OCI-LY1 (cell line): ENCODE measurements around the gene EVA1A.

ENCODE experiments used
- H2AFZ ChIP-seq: fragments of 200-600 bp; sonication (generic), shearing (Covaris generic); 2 replicates; pipeline ENCODE4 v1.6.0; 2014; ENCODE audit warnings: antibody characterized with exemption, mild to moderate bottlenecking, low read length
- H3F3A ChIP-seq: fragments of 200-600 bp; sonication (generic), shearing (Covaris generic); 2 replicates; pipeline ENCODE4 v1.6.0; 2014; ENCODE audit warnings: mild to moderate bottlenecking, antibody characterized with exemption, low read length, moderate library complexity; ENCODE audit not compliant: insufficient read depth
- H3K27ac ChIP-seq: fragments of 200-600 bp; sonication (generic); 2 replicates; pipeline ENCODE4 v1.5.1; 2014; ENCODE audit warnings: low read length, mixed run types, mild to moderate bottlenecking, low read depth; ENCODE audit not compliant: poor library complexity, severe bottlenecking
- H3K27me3 ChIP-seq: fragments of 200-600 bp; sonication (generic); 2 replicates; pipeline ENCODE4 v1.6.0; 2014; ENCODE audit warnings: antibody characterized with exemption, mild to moderate bottlenecking, low read length, moderate library complexity; ENCODE audit not compliant: insufficient read depth
- H3K36me3 ChIP-seq: fragments of 200-600 bp; sonication (generic); 2 replicates; pipeline ENCODE4 v1.6.1; 2014; ENCODE audit warnings: mild to moderate bottlenecking, antibody characterized with exemption, low read length, moderate library complexity, mixed read lengths; ENCODE audit not compliant: insufficient read depth
- H3K4me1 ChIP-seq: fragments of 200-600 bp; sonication (generic); 2 replicates; pipeline ENCODE4 v1.5.1; 2014; ENCODE audit warnings: mild to moderate bottlenecking, low read length, moderate library complexity; ENCODE audit not compliant: insufficient read depth, severe bottlenecking
- H3K4me2 ChIP-seq: fragments of 200-600 bp; sonication (generic), shearing (Covaris generic); 2 replicates; pipeline ENCODE4 v1.6.1; 2014; ENCODE audit warnings: low read length
- H3K4me3 ChIP-seq: fragments of 200-600 bp; sonication (generic); 2 replicates; pipeline ENCODE4 v1.5.1; 2014; ENCODE audit warnings: low read length, low read depth, mild to moderate bottlenecking, mixed read lengths; ENCODE audit not compliant: poor library complexity, severe bottlenecking
- H3K79me2 ChIP-seq: fragments of 200-600 bp; shearing (Covaris generic); 2 replicates; pipeline ENCODE4 v1.6.1; 2016; ENCODE audit warnings: mixed run types, low read length, mixed read lengths; ENCODE audit not compliant: insufficient read depth
- H3K9ac ChIP-seq: fragments of 200-600 bp; sonication (generic), shearing (Covaris generic); 2 replicates; pipeline ENCODE4 v1.6.1; 2014; ENCODE audit warnings: mild to moderate bottlenecking, low read length, mixed read lengths
- H3K9me2 ChIP-seq: fragments of 200-600 bp; sonication (generic), shearing (Covaris generic); 2 replicates; pipeline ENCODE4 v1.6.1; 2014; ENCODE audit warnings: low read depth, mild to moderate bottlenecking, low read length, mixed read lengths
- H3K9me3 ChIP-seq: fragments of 200-600 bp; shearing (Covaris generic); 2 replicates; pipeline ENCODE4 v1.6.1; 2014; ENCODE audit warnings: low read length, mixed read lengths
- H4K20me1 ChIP-seq: fragments of 200-600 bp; sonication (generic), shearing (Covaris generic); 2 replicates; pipeline ENCODE4 v1.6.0; 2016; ENCODE audit warnings: mild to moderate bottlenecking, low read length; ENCODE audit not compliant: insufficient read depth
- EZH2 ChIP-seq: fragments of 200-600 bp; sonication (generic), shearing (Covaris generic); IDR thresholded peaks from 2 replicates; pipeline ENCODE4 v1.8.0; 2017; ENCODE audit warnings: borderline replicate concordance, mixed run types, mild to moderate bottlenecking, antibody characterized with exemption, low read length, moderate library complexity, mixed read lengths
- TF ChIP-seq, protein P1 (sequence below): fragments of 200-600 bp; sonication (generic), shearing (Covaris generic); IDR thresholded peaks from 2 replicates; pipeline ENCODE4 v1.5.1; 2017; ENCODE audit warnings: mild to moderate bottlenecking, antibody characterized with exemption, low read length, moderate library complexity, mixed read lengths

EVA1A gene

DNA sequence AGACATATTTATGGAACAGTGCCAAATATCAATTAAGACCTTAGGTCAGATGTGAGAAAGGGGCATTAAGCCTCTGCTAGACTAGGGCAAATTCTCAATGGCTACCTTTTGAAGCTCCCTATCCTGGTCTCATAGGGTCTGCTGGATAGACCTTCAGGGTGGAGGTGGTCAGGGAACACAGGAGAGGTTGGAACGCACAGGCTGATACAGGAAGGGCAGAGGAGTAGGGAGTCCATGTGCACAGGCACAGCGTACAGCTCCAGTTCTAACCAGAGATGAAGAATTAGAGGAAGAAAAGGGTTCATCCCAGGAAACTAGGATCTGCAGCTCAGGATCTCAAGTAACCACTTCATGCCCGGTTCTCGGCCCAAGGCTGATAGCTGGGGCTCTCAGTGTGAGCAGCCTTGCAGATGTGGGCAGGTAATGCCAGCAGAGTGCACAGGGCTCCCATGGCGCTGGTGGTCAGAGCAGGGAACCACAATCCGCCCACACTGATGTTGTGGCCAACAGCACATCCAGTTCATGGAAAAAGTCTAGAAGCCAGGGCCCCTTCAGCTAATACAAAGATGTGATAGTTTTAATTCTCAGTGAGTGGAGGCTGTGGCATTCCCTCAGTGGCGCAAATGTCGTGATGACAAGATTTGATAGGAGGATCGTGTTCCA lies 3.4 kb upstream of the EVA1A start:
- Histone ChIP-seq H3K9me2 (no peaks in the 10 kb centered on the region), H2AFZ (no peak overlapping the region), H4K20me1 (no peaks in the 10 kb centered on the region), H3K36me3 (no peaks in the 10 kb centered on the region), H3K4me3 (no peak overlapping the region), H3K79me2 (no peaks in the 10 kb centered on the region), H3K4me2 (no peak overlapping the region), H3K4me1 (no peaks in the 10 kb centered on the region), H3K27ac (no peak overlapping the region), H3K9me3 (no peaks in the 10 kb centered on the region), H3K27me3 (no peaks in the 10 kb centered on the region), H3K9ac (no peak overlapping the region), H3F3A (no peaks in the 10 kb centered on the region)
- TF ChIP-seq, protein P1, sequence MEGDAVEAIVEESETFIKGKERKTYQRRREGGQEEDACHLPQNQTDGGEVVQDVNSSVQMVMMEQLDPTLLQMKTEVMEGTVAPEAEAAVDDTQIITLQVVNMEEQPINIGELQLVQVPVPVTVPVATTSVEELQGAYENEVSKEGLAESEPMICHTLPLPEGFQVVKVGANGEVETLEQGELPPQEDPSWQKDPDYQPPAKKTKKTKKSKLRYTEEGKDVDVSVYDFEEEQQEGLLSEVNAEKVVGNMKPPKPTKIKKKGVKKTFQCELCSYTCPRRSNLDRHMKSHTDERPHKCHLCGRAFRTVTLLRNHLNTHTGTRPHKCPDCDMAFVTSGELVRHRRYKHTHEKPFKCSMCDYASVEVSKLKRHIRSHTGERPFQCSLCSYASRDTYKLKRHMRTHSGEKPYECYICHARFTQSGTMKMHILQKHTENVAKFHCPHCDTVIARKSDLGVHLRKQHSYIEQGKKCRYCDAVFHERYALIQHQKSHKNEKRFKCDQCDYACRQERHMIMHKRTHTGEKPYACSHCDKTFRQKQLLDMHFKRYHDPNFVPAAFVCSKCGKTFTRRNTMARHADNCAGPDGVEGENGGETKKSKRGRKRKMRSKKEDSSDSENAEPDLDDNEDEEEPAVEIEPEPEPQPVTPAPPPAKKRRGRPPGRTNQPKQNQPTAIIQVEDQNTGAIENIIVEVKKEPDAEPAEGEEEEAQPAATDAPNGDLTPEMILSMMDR, result no peak
- no peak for TF ChIP-seq EZH2

DNA sequence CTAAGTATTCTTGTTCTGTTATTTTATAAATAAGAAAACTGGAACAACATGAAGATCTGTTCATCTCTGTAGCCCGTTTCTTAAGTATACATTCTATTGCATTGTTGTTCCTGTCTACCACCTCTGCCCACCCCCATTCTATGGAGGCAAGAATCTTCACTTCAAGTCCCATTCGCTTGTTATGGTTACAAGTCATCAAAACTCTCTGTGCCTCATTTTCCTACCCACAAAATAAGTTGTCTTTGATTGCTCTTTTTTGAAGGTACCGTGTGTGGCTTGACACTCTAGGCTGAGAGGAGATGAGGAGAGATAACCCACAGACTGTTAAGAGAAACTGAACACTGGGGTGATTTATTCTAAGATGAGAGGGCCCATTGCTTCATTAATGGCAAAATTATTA lies 2.9 kb upstream of the EVA1A start:
- H3K79me2 ChIP-seq, result no peaks in the 10 kb centered on the region
- no peak for TF ChIP-seq EZH2
- TF ChIP-seq, protein P1, result no peak

DNA sequence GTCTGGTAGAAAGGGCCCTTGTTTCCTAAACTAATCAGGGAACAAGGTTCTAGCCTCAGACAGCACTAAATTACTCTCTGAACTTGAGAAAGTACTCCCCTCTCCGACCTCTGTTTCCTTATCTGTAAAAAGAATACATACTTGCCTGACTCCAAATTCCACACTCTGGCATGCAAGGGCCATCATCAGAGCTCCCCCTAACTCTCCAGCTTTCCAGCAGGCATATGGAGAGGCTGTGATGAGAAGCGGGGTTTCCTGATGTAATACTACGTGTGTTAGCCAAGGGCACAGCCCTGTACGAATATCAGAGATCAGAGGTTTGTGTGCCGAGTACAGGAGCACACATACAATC lies 1.8 kb upstream of the EVA1A start:
- Histone ChIP-seq H3K27ac (no peak overlapping the region), H3K9me2 (no peaks in the 10 kb centered on the region), H3K27me3 (no peaks in the 10 kb centered on the region), H2AFZ (no peak overlapping the region), H3K79me2 (no peaks in the 10 kb centered on the region), H3K36me3 (no peaks in the 10 kb centered on the region), H3K4me3 (no peak overlapping the region), H4K20me1 (no peaks in the 10 kb centered on the region), H3K9ac (no peak overlapping the region), H3K4me1 (no peaks in the 10 kb centered on the region), H3K9me3 (no peaks in the 10 kb centered on the region), H3K4me2 (no peak overlapping the region), H3F3A (no peaks in the 10 kb centered on the region)
- TF ChIP-seq, protein P1, result no peak
- no peak for TF ChIP-seq EZH2

More for the DNA sequence above, 2.9 kb upstream of the EVA1A start:
- Histone ChIP-seq H3K9me2 (no peaks in the 10 kb centered on the region), H2AFZ (no peak overlapping the region), H3K27ac (no peak overlapping the region), H3K4me2 (no peak overlapping the region), H3K27me3 (no peaks in the 10 kb centered on the region), H4K20me1 (no peaks in the 10 kb centered on the region), H3K9me3 (no peaks in the 10 kb centered on the region), H3K4me1 (no peaks in the 10 kb centered on the region), H3K36me3 (no peaks in the 10 kb centered on the region), H3F3A (no peaks in the 10 kb centered on the region), H3K4me3 (no peak overlapping the region), H3K9ac (no peak overlapping the region)
